CD4-positive, CD25-positive, alpha-beta regulatory T cell (primary cell): ENCODE results near the gene LMX1B. TPM values are rescaled to one million over a fixed set of nuclear protein-coding genes. Genes with fewer than 3 reads are reported as not detected.
"Not testable (repeated sequence)": the region's sequence is repeated elsewhere in the genome, so short reads cannot be mapped to it uniquely, and the experiment has no call there.

Source experiments
- ATAC-seq, 2 donors: fragments of 150-1000 bp; cut with Tn5 transposase; one replicate each; pipeline ENCODE4 v1.10.0; 2021; ENCODE audit warnings: low read depth in 2 of 2, moderate number of reproducible peaks in 2 of 2, moderate library complexity in 1 of 2
- DNase-seq, 3 donors: peaks; one replicate each; pipeline versions ENCODE4 v3.0.0 to v3.0.0-alpha.2; 2012 to 2022; ENCODE audit warnings: mixed read lengths in 1 of 3
- H3K27ac ChIP-seq: one replicate; pipeline ENCODE4 v1.7.0; 2013; ENCODE audit warnings: mild to moderate bottlenecking, low read length; ENCODE audit not compliant: insufficient read depth, poor library complexity, severe bottlenecking
- H3K27me3 ChIP-seq: one replicate; pipeline ENCODE4 v1.7.0; 2013; ENCODE audit warnings: low read length; ENCODE audit not compliant: control insufficient read depth, insufficient read depth
- H3K36me3 ChIP-seq: one replicate; pipeline ENCODE4 v1.7.0; 2013; ENCODE audit warnings: mild to moderate bottlenecking, low read length, moderate library complexity; ENCODE audit not compliant: control insufficient read depth, insufficient read depth
- H3K4me1 ChIP-seq: 2 replicates; pipeline ENCODE4 v1.7.0; 2013; ENCODE audit warnings: mild to moderate bottlenecking, low read length; ENCODE audit not compliant: insufficient read depth, control insufficient read depth, poor library complexity, severe bottlenecking
- H3K4me3 ChIP-seq: one replicate; pipeline ENCODE4 v1.7.0; 2013; ENCODE audit warnings: low read depth, mild to moderate bottlenecking, low read length, moderate library complexity
- H3K9me3 ChIP-seq, 2 experiments: 1 replicate in 1 of 2; 2 replicates in 1 of 2; pipeline ENCODE4 v1.7.0; 2013; ENCODE audit warnings: low read length in 2 of 2, mild to moderate bottlenecking in 1 of 2, moderate library complexity in 1 of 2; ENCODE audit not compliant: control insufficient read depth in 2 of 2
- H3K27ac Mint-ChIP-seq, 3 donors: one replicate each; pipeline ENCODE4 v1.8.0; 2020 to 2022; ENCODE audit warnings: mild to moderate bottlenecking in 3 of 3, mixed read lengths in 3 of 3, moderate library complexity in 2 of 3
- H3K27me3 Mint-ChIP-seq: one replicate; pipeline ENCODE4 v1.8.0; 2022; ENCODE audit warnings: mild to moderate bottlenecking, mixed read lengths
- H3K36me3 Mint-ChIP-seq: one replicate; pipeline ENCODE4 v1.8.0; 2020; ENCODE audit warnings: mixed read lengths
- H3K4me1 Mint-ChIP-seq, 4 donors: one replicate each; pipeline ENCODE4 v1.8.0; 2020 to 2022; ENCODE audit warnings: mixed read lengths in 4 of 4, mild to moderate bottlenecking in 1 of 4
- H3K4me3 Mint-ChIP-seq, 4 donors: one replicate each; pipeline ENCODE4 v1.8.0; 2020 to 2022; ENCODE audit warnings: mild to moderate bottlenecking in 4 of 4, mixed read lengths in 4 of 4, moderate library complexity in 3 of 4
- H3K9me3 Mint-ChIP-seq, 7 donors: one replicate each; pipeline ENCODE4 v1.8.0; 2020 to 2022; ENCODE audit warnings: mixed read lengths in 7 of 7, mild to moderate bottlenecking in 3 of 7, moderate library complexity in 2 of 7
- polyA plus RNA-seq, 4 donors: library from polyadenylated mRNA; unstranded; fragments of 300-500 nt; fragmentation: Illumina TruSeq; gene quantifications; one replicate each; pipeline ENCODE4 v1.2.3, GENCODE V29; 2021
- total RNA-seq: library from RNA; stranded (reverse); gene quantifications from one replicate; pipeline ENCODE4 v1.2.3, GENCODE V29; 2022

The LMX1B gene
- total and polyA plus RNA-seq, 5 donors from 2014 or later, result not detected

DNA sequence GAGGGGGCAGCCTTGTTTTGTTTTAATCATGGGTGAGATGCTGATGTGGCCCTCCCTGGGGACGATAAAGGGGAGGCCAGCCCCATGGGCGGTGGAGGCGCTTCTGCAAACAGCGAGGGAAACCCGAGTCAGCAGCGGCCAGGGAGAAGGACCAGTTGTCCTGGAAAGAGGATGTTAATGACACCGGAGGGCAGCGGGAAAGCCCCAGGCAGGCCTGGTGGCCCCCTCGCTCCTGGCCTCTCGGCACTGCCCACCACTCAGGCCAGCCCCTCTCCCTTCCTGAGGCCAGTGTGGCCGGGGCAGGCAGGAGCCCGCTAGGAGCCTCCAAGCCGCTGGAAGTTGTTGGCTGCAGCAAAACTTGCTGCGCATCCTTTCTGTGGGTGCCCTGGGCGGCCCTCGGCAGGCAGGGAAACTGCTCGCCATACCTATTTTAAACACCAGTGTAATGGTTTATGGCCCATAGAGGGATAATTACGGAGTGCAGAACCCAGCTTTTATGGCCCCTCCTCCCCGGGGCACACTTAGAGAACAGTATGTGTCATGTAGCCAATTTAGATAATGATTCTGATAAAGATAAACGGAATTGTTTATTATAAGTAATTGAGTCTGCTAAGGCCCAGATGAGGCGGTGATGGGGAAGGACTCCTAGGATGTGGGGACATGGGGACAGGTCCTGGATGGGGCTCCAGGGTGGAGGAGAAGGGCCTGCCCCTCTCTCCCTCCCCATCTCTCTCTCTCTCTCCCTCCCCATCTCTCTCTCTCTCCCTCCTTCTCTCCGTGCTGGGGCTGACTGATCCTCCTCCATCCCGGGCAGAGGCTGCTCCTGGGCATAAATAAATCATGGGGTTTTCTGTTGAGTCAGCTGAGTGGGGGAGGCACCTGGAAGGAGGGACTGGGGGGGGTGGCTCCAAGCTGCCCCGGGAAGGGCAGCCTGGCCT is 36.9 kb downstream of the LMX1B start:
- H3K4me3 ChIP-seq, result no peak overlapping the region
- H3K27ac ChIP-seq, result no peak overlapping the region
- Mint-ChIP-seq H3K27ac (no peak overlapping the region), H3K4me1 (no peaks in the 10 kb centered on the region), H3K36me3 (no peaks in the 10 kb centered on the region), H3K9me3 (peaks cover 0 to 6% (median 0%) of the 10 kb centered on the region in 7 donors), H3K4me3 (no peak overlapping the region), H3K27me3 (peaks cover 50% of the 10 kb centered on the region)
- peaks cover 4% of the 10 kb centered on the region for H3K27me3 ChIP-seq
- DNase-seq, result no peak
- H3K4me1 ChIP-seq, result no peaks in the 10 kb centered on the region
- H3K9me3 ChIP-seq, result no peaks in the 10 kb centered on the region
- ATAC-seq, result no peak
- no peaks in the 10 kb centered on the region for H3K36me3 ChIP-seq

DNA sequence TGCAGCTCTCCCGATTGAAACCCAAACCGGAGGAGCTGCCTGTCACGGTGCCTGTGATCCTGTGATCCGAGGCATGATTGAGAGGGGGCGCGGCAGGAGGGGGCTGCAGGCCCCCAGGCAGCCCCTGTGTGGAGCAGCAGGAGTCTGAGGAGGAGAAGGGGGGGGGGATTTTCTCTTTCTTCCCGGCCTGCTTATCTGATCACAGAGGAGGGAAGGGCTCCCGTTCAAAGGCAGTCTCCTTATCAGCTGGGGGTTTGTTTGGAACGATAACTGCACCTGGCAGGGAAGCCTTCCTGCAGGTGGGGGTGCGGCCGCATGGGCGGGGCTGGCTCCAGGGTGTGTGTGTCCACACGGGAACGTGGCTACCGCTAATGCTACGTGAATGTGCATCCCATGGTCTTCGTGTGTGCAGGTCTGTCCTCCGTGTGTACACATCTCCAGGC is 38.4 kb downstream of the LMX1B start:
- ATAC-seq, result no peak
- no peak for DNase-seq

GRCh38 chr9:126654124-126654523 is 40.4 kb downstream of the LMX1B start:
- Mint-ChIP-seq H3K4me3 (no peak overlapping the region), H3K9me3 (peaks cover 0 to 5% (median 0%) of the 10 kb centered on the region in 7 donors), H3K27ac (no peak overlapping the region), H3K27me3 (peaks cover 55% of the 10 kb centered on the region), H3K36me3 (no peaks in the 10 kb centered on the region), H3K4me1 (no peaks in the 10 kb centered on the region)
- H3K27me3 ChIP-seq, result no peaks in the 10 kb centered on the region
- DNase-seq (no peak), ATAC-seq (no peak)
- H3K27ac ChIP-seq, result no peak overlapping the region
- H3K9me3 ChIP-seq, result no peaks in the 10 kb centered on the region
- no peak overlapping the region for H3K4me3 ChIP-seq
- no peaks in the 10 kb centered on the region for H3K36me3 ChIP-seq
- no peaks in the 10 kb centered on the region for H3K4me1 ChIP-seq

More for the DNA sequence above, 38.4 kb downstream of the LMX1B start:
- H3K4me1 ChIP-seq, result no peaks in the 10 kb centered on the region
- no peaks in the 10 kb centered on the region for H3K36me3 Mint-ChIP-seq
- H3K9me3 Mint-ChIP-seq, result peaks cover 0 to 6% (median 0%) of the 10 kb centered on the region in 7 donors
- H3K36me3 ChIP-seq, result no peaks in the 10 kb centered on the region
- H3K9me3 ChIP-seq, result no peaks in the 10 kb centered on the region
- H3K27ac ChIP-seq, result no peak overlapping the region
- no peak overlapping the region for H3K4me3 ChIP-seq
- peaks cover 60% of the 10 kb centered on the region for H3K27me3 Mint-ChIP-seq
- no peak overlapping the region for H3K27ac Mint-ChIP-seq
- peaks cover 2% of the 10 kb centered on the region for H3K27me3 ChIP-seq
- no peak overlapping the region for H3K4me3 Mint-ChIP-seq
- no peaks in the 10 kb centered on the region for H3K4me1 Mint-ChIP-seq

- not testable (repeated sequence) for ATAC-seq, H3K9me3 ChIP-seq, H3K9me3 Mint-ChIP-seq, H3K4me3 Mint-ChIP-seq, H3K4me3 ChIP-seq, H3K4me1 ChIP-seq, H3K27ac Mint-ChIP-seq, DNase-seq, H3K27me3 ChIP-seq, H3K4me1 Mint-ChIP-seq, H3K27ac ChIP-seq, H3K36me3 ChIP-seq, H3K36me3 Mint-ChIP-seq
- peaks cover 41% of the 10 kb centered on the region for H3K27me3 Mint-ChIP-seq
Measured at GRCh38 chr9:126656214-126656613, 42.5 kb downstream of the LMX1B start.

GRCh38 chr9:126658201-126658825 is 44.6 kb downstream of the LMX1B start:
- Mint-ChIP-seq H3K4me1 (no peaks in the 10 kb centered on the region), H3K36me3 (no peaks in the 10 kb centered on the region), H3K27ac (no peak overlapping the region), H3K4me3 (no peak overlapping the region), H3K27me3 (peaks cover 30% of the 10 kb centered on the region), H3K9me3 (peaks cover 0 to 2% (median 0%) of the 10 kb centered on the region in 7 donors)
- no peak for ATAC-seq
- no peaks in the 10 kb centered on the region for H3K9me3 ChIP-seq
- DNase-seq, result no peak
- H3K36me3 ChIP-seq, result no peaks in the 10 kb centered on the region
- H3K27me3 ChIP-seq, result no peaks in the 10 kb centered on the region
- H3K4me3 ChIP-seq, result no peak overlapping the region
- H3K27ac ChIP-seq, result no peak overlapping the region
- no peaks in the 10 kb centered on the region for H3K4me1 ChIP-seq

DNA sequence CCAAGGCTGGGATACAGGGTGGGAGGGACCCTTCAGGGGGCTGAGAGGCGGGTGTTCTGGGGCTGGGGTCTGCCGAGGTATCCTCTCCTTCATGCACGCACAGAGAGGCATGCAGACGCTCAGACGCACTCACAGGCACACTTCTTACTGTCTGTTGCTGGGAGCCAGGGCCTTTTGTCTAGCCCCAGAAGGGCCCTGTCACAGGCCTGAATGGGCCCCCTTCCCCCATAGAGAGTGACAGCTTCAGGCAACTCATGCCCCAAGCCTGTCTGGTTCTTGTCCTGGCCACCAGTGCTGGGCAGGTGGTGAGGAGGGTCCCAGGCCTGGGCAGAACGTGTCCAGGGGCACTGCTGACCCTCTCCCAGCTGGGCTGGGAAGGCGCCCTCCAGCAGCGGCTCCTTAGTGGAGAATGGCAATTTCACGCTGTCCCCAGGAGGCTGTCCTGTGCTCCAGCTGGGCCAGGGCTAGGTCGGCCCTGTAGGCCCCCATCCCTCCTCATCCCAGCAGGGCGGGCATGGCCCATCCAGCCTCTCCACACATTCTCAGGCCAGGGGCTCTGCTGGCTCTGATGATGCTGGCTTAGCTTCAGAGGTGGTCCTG is 45.3 kb downstream of the LMX1B start:
- Histone ChIP-seq H3K4me3 (no peak overlapping the region), H3K36me3 (no peaks in the 10 kb centered on the region), H3K9me3 (no peaks in the 10 kb centered on the region), H3K27ac (no peak overlapping the region), H3K27me3 (no peaks in the 10 kb centered on the region), H3K4me1 (no peaks in the 10 kb centered on the region)
- no peaks in the 10 kb centered on the region for H3K36me3 Mint-ChIP-seq
- H3K9me3 Mint-ChIP-seq, result no peaks in the 10 kb centered on the region
- H3K27me3 Mint-ChIP-seq, result peaks cover 23% of the 10 kb centered on the region
- no peak overlapping the region for H3K27ac Mint-ChIP-seq
- ATAC-seq, result no peak
- no peak overlapping the region for H3K4me3 Mint-ChIP-seq
- H3K4me1 Mint-ChIP-seq, result no peaks in the 10 kb centered on the region
- DNase-seq, result no peak

DNA sequence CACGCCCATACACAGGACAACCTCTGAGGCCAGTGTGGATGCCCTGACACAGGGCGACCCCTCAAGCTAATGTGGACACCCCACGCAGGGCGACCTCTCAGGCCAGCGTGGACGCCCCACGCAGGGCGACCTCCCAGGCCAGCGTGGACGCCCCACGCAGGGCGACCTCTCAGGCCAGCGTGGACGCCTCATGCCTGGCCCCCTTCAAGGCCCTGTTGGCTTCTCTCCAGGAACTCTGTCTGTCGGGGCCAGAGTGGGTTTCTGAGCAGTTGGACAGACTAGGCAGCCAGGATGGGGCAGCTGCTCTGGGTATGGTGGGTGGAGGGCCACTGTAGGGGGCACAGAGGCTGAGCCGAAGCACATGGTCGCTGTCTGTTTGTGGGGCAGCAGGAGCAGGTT is 47.4 kb downstream of the LMX1B start:
- H3K27ac Mint-ChIP-seq, result no peak overlapping the region
- ATAC-seq, result no peak
- no peaks in the 10 kb centered on the region for H3K4me1 Mint-ChIP-seq
- no peak overlapping the region for H3K27ac ChIP-seq
- no peaks in the 10 kb centered on the region for H3K9me3 ChIP-seq
- no peaks in the 10 kb centered on the region for H3K4me1 ChIP-seq
- peaks cover 2% of the 10 kb centered on the region for H3K27me3 ChIP-seq
- no peaks in the 10 kb centered on the region for H3K36me3 Mint-ChIP-seq
- no peaks in the 10 kb centered on the region for H3K9me3 Mint-ChIP-seq
- H3K36me3 ChIP-seq, result no peaks in the 10 kb centered on the region
- no peak overlapping the region for H3K4me3 Mint-ChIP-seq
- no peak for DNase-seq
- peaks cover 20% of the 10 kb centered on the region for H3K27me3 Mint-ChIP-seq
- H3K4me3 ChIP-seq, result no peak overlapping the region
